ENCODE data around the gene HEATR5B. TPM values are rescaled to one million over a fixed set of nuclear protein-coding genes. Genes with fewer than 3 reads are reported as not detected.

HEATR5B gene
- total and polyA plus RNA-seq, 2 of the 4 experiments (the other 2 are of a cell fraction), result 8.3 to 17.9 TPM

DNA sequence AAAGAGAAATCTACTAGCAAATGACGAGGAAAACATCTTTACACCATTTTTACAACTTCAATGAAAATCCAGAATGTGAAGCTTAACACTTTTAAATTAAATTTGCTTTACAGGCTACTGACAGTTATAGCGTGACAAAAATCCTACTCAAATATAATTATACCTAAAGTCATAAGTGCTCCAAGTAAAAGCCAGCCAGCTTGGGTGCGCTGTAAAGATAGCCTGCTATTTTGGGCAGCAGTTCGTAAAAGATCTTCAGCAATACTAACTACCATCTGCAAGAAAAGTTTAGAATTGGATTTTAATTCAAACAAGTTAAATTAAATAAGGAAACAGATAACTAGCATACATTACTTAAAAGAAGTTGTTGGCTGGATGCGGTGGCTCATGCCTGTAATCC lies 22.4 kb downstream of the HEATR5B start:
- no peak overlapping the region for H3K27ac ChIP-seq (ENCODE audit: insufficient read depth, low read length)
- in situ Hi-C loops (cut with MboI; ENCODE audit: low sequenced_read_pairs) (no loop called here), dilution Hi-C loops (cut with HindIII; ENCODE audit: low sequenced_read_pairs, unreplicated experiment) (no loop called here), intact Hi-C loops (cut with micrococcal nuclease) (no loop called here)
- no peak overlapping the region for H3K9ac ChIP-seq (ENCODE audit: low read depth, low read length)
- H3K4me1 ChIP-seq (ENCODE audit: control insufficient read depth, insufficient read depth, low read length), result peaks cover 2% of the 10 kb centered on the region; the same call in 1 of the 2 replicates
- H3K27me3 ChIP-seq (ENCODE audit: control insufficient read depth, insufficient read depth, low read length), result no peaks in the 10 kb centered on the region
- H2BK120ac ChIP-seq (ENCODE audit: low read depth, low read length), result no peak overlapping the region
- no TSS peak for BruUV-seq (replicated peaks)
- H4K91ac ChIP-seq (ENCODE audit: insufficient read depth, low read depth, low read length), result no peak overlapping the region
- ATAC-seq (ENCODE audit: low read depth) (no peak), DNase-seq (no peak)
- H2AK9ac ChIP-seq (replicated peaks; ENCODE audit: low read depth, low read length, poor library complexity), result no peak overlapping the region
- ChIA-PET POLR2A (ENCODE audit: unreplicated experiment) (no interaction called here), CTCF (no interaction called here)
- H4K5ac ChIP-seq (ENCODE audit: low read depth, low read length), result no peak overlapping the region
- no peaks in the 10 kb centered on the region for H3K9me3 ChIP-seq (ENCODE audit: control insufficient read depth, insufficient read depth, low read length)
- H3K9me1 ChIP-seq (ENCODE audit: insufficient read depth, low read length), result peaks cover 3% of the 10 kb centered on the region; the same call in 1 of the 2 replicates
- H2AK5ac ChIP-seq (ENCODE audit: low read depth, low read length), result no peak overlapping the region
- H3K4me2 ChIP-seq (ENCODE audit: low read depth, low read length), result no peak overlapping the region
- TF ChIP-seq CHD1 (IDR thresholded peaks at IDR 0.05; ENCODE audit: low read depth, low read length) (no peak), BHLHE40 (IDR thresholded peaks at IDR 0.05; ENCODE audit: low read depth, low read length) (no peak), RAD21 (IDR thresholded peaks at IDR 0.05; ENCODE audit: low read length) (no peak), FOS (IDR thresholded peaks at IDR 0.05; ENCODE audit: low read depth, low read length) (no peak), POLR2A (IDR thresholded peaks at IDR 0.05; ENCODE audit: low read depth, low read length) (no peak), MAFK (IDR thresholded peaks at IDR 0.05; ENCODE audit: low read depth, low read length) (no peak), NFE2L2 (IDR thresholded peaks at IDR 0.05; ENCODE audit: low read depth, low read length) (no peak)
- TF ChIP-seq, protein P1, sequence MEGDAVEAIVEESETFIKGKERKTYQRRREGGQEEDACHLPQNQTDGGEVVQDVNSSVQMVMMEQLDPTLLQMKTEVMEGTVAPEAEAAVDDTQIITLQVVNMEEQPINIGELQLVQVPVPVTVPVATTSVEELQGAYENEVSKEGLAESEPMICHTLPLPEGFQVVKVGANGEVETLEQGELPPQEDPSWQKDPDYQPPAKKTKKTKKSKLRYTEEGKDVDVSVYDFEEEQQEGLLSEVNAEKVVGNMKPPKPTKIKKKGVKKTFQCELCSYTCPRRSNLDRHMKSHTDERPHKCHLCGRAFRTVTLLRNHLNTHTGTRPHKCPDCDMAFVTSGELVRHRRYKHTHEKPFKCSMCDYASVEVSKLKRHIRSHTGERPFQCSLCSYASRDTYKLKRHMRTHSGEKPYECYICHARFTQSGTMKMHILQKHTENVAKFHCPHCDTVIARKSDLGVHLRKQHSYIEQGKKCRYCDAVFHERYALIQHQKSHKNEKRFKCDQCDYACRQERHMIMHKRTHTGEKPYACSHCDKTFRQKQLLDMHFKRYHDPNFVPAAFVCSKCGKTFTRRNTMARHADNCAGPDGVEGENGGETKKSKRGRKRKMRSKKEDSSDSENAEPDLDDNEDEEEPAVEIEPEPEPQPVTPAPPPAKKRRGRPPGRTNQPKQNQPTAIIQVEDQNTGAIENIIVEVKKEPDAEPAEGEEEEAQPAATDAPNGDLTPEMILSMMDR (conservative IDR thresholded peaks at IDR 0.05; ENCODE audit: low read depth, low read length), result no peak
- TF ChIP-seq, protein P2, sequence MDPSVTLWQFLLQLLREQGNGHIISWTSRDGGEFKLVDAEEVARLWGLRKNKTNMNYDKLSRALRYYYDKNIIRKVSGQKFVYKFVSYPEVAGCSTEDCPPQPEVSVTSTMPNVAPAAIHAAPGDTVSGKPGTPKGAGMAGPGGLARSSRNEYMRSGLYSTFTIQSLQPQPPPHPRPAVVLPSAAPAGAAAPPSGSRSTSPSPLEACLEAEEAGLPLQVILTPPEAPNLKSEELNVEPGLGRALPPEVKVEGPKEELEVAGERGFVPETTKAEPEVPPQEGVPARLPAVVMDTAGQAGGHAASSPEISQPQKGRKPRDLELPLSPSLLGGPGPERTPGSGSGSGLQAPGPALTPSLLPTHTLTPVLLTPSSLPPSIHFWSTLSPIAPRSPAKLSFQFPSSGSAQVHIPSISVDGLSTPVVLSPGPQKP (IDR thresholded peaks at IDR 0.05; ENCODE audit: borderline replicate concordance, low read depth, low read length), result no peak
- TF ChIP-seq, protein P3, sequence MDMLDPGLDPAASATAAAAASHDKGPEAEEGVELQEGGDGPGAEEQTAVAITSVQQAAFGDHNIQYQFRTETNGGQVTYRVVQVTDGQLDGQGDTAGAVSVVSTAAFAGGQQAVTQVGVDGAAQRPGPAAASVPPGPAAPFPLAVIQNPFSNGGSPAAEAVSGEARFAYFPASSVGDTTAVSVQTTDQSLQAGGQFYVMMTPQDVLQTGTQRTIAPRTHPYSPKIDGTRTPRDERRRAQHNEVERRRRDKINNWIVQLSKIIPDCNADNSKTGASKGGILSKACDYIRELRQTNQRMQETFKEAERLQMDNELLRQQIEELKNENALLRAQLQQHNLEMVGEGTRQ (IDR thresholded peaks at IDR 0.05; ENCODE audit: low read depth, low read length), result no peak
- H3K36me3 ChIP-seq (ENCODE audit: control insufficient read depth, insufficient read depth, low read length), result peaks cover 22% of the 10 kb centered on the region
- no peak overlapping the region for H2BK15ac ChIP-seq (ENCODE audit: low read depth, low read length)
- no peak overlapping the region for H3K14ac ChIP-seq (replicated peaks; ENCODE audit: low read depth, low read length)
- H3K4ac ChIP-seq (ENCODE audit: low read depth, low read length), result no peak overlapping the region
- 100% methylated on average over 1 of the region's 5 CpGs; no CpG with 5 or more reads in 1 of the 2 experiments for WGBS, 2 experiments (ENCODE audit: extremely low coverage in 2 of 2, insufficient read length in 1 of 2)
- H3K4me3 ChIP-seq (ENCODE audit: insufficient read depth, low read depth, low read length), result no peak overlapping the region
- H2AFZ ChIP-seq (replicated peaks; ENCODE audit: low read length, poor library complexity), result no peak overlapping the region
- H3K18ac ChIP-seq (ENCODE audit: low read depth, low read length), result no peak overlapping the region
- H3K79me1 ChIP-seq (ENCODE audit: low read depth in 1 of 2, low read length in 2 of 2), result no peaks in the 10 kb centered on the region
- no peak overlapping the region for H2BK5ac ChIP-seq (ENCODE audit: low read depth, low read length, poor library complexity, severe bottlenecking)
- no peak overlapping the region for H4K8ac ChIP-seq (ENCODE audit: low read depth in 2 of 2, low read length in 2 of 2)
- H2BK20ac ChIP-seq (ENCODE audit: low read depth, low read length), result no peak overlapping the region
- no peak overlapping the region for H3K23ac ChIP-seq (ENCODE audit: low read depth, low read length)
- no peaks in the 10 kb centered on the region for H4K20me1 ChIP-seq (ENCODE audit: insufficient read depth, low read length)
- no peak overlapping the region for H3K56ac ChIP-seq (ENCODE audit: extremely low read depth, insufficient read depth, low read length)
